HepG2 (cell line): ENCODE measurements around the gene TBC1D5. TPM values are rescaled to one million over a fixed set of nuclear protein-coding genes. Genes with fewer than 3 reads are reported as not detected.

Experiments used
- ATAC-seq: fragments of 200-7000 bp; cut with Tn5 transposase; 3 replicates; pipeline ENCODE4 v1.9.1; 2020; ENCODE audit warnings: mild to moderate bottlenecking, moderate library complexity
- BruUV-seq: library from RNA; stranded (reverse); fragments of 400-500 nt; replicated peaks from 2 replicates; lab custom pipeline; 2021; lab: Mats Ljungman, UMichigan
- CTCF ChIA-PET: fragments of 300-600 bp; formaldehyde crosslinking; extraction: SDS; loops from one replicate; lab custom pipeline; 2021; ENCODE audit warnings: low total read pairs, inconsistent platforms, low intra/inter-chr PET ratio; lab: Yijun Ruan, JAX
- POLR2A ChIA-PET: fragments of 350-600 bp; sonication (Branson Sonifier 250); formaldehyde crosslinking; loops from one replicate; lab custom pipeline; 2020; ENCODE audit warnings: antibody characterized with exemption, inconsistent platforms; lab: Yijun Ruan, JAX
- DNase-seq: peaks from one replicate; pipeline ENCODE4 v3.0.0-alpha.2; 2015; ENCODE audit warnings: low spot score
- FAIRE-seq: peaks from 3 replicates; lab custom pipeline; 2011; peaks lifted over from hg19 to GRCh38; lab: Jason Lieb, UNC
- H2AFZ ChIP-seq: one replicate; pipeline ENCODE4 v1.6.1; 2011; ENCODE audit warnings: low read length, inconsistent platforms
- H3K27ac ChIP-seq: fragments of 300-600 bp; 3 replicates; pipeline ENCODE4 v1.8.0; 2011; ENCODE audit warnings: mixed run types, mild to moderate bottlenecking, mixed read lengths, low read length, inconsistent platforms; ENCODE audit not compliant: insufficient read depth; ENCODE audit errors: extremely low read length
- H3K27me3 ChIP-seq, 2 experiments: fragments of 200-600 bp in 1 of 2; 2 replicates in 1 of 2; 3 replicates in 1 of 2; pipeline versions ENCODE4 v1.6.0 to v1.8.0; 2011; ENCODE audit warnings: low read length in 2 of 2, mild to moderate bottlenecking in 2 of 2, moderate library complexity in 2 of 2, inconsistent platforms in 1 of 2; ENCODE audit not compliant: insufficient read depth in 2 of 2, control insufficient read depth in 1 of 2
- H3K36me3 ChIP-seq, 2 experiments: fragments of 200-600 bp in 1 of 2; replicated peaks in 1 of 2; 2 replicates in 1 of 2; 3 replicates in 1 of 2; pipeline versions ENCODE4 v1.5.1 to v1.8.0; 2011; ENCODE audit warnings: low read length in 2 of 2, inconsistent platforms in 1 of 2; ENCODE audit not compliant: insufficient read depth in 2 of 2, control insufficient read depth in 1 of 2
- H3K4me1 ChIP-seq: 2 replicates; pipeline ENCODE4 v1.5.1; 2012; ENCODE audit warnings: low read length, inconsistent platforms; ENCODE audit not compliant: insufficient read depth
- H3K4me2 ChIP-seq: 2 replicates; pipeline ENCODE4 v1.6.0; 2011; ENCODE audit warnings: low read depth, low read length, inconsistent platforms
- H3K4me3 ChIP-seq, 3 experiments: fragments of 200-600 bp in 1 of 3; sonication (generic), shearing (Covaris generic) in 1 of 3; replicated peaks in 1 of 3; 2 replicates each; pipeline ENCODE4 v1.5.1; 2011 to 2016; ENCODE audit warnings: low read length in 3 of 3, inconsistent platforms in 2 of 3, low read depth in 2 of 3, mild to moderate bottlenecking in 2 of 3, control low read depth in 1 of 3, mixed read lengths in 1 of 3; ENCODE audit not compliant: insufficient read depth in 1 of 3
- H3K79me2 ChIP-seq: one replicate; pipeline ENCODE4 v1.6.1; 2011; ENCODE audit warnings: low read length, inconsistent platforms; ENCODE audit not compliant: insufficient read depth
- H3K9ac ChIP-seq: 2 replicates; pipeline ENCODE4 v1.6.0; 2011; ENCODE audit warnings: mild to moderate bottlenecking, low read depth, low read length, inconsistent platforms; ENCODE audit not compliant: insufficient read depth
- H3K9me3 ChIP-seq: 2 replicates; pipeline ENCODE4 v1.5.1; 2012; ENCODE audit warnings: mild to moderate bottlenecking, low read length
- H4K20me1 ChIP-seq: 2 replicates; pipeline ENCODE4 v1.6.0; 2011; ENCODE audit warnings: inconsistent platforms, mild to moderate bottlenecking, low read length, moderate library complexity; ENCODE audit not compliant: insufficient read depth
- ADNP ChIP-seq: sonication (generic); formaldehyde crosslinking; IDR thresholded peaks from 2 replicates; pipeline ENCODE4 v1.4.0; 2020; ENCODE audit warnings: missing genetic modification reagents
- GABPA ChIP-seq, 2 experiments: IDR thresholded peaks; 2 replicates each; pipeline ENCODE4 v1.6.1; 2011 to 2016; ENCODE audit warnings: low read depth in 2 of 2, low read length in 1 of 2, missing biosample characterization in 1 of 2, missing genetic modification characterization in 1 of 2
- GTF2F1 ChIP-seq: fragments of 150-350 bp; IDR thresholded peaks from 2 replicates; pipeline ENCODE4 v1.6.1; 2014; ENCODE audit warnings: low read length
- POLR2G ChIP-seq: fragments of 200-400 bp; formaldehyde crosslinking; IDR thresholded peaks from 2 replicates; pipeline ENCODE4 v1.6.1; 2018; ENCODE audit warnings: mild to moderate bottlenecking, low read depth, low read length, moderate library complexity
- SMAD3 ChIP-seq: sonication (generic); formaldehyde crosslinking; IDR thresholded peaks from 2 replicates; pipeline ENCODE4 v1.4.0; 2020; ENCODE audit warnings: missing genetic modification reagents
- SOX6 ChIP-seq, 2 experiments: fragments of 450-650 bp in 1 of 2; sonication (generic) in 1 of 2; formaldehyde crosslinking in 1 of 2; IDR thresholded peaks; 2 replicates each; pipeline versions ENCODE4 v1.4.0 to v1.6.1; 2017 to 2020; ENCODE audit warnings: antibody characterized with exemption in 1 of 2, mild to moderate bottlenecking in 1 of 2, missing genetic modification reagents in 1 of 2
- SRSF1 ChIP-seq: fragments of 200-400 bp; formaldehyde crosslinking; optimal IDR thresholded peaks from 2 replicates; pipeline ENCODE3; 2017; ENCODE audit warnings: mild to moderate bottlenecking, low read depth, low read length, moderate library complexity
- YEATS2 ChIP-seq: sonication (generic); formaldehyde crosslinking; IDR thresholded peaks from 2 replicates; pipeline ENCODE4 v1.4.0; 2020; ENCODE audit warnings: missing genetic modification reagents, borderline replicate concordance
- ZNF335 ChIP-seq: sonication (generic); formaldehyde crosslinking; IDR thresholded peaks from 2 replicates; pipeline ENCODE4 v1.4.0; 2020; ENCODE audit warnings: missing genetic modification reagents
- ZNF34 ChIP-seq: sonication (generic); formaldehyde crosslinking; IDR thresholded peaks from 2 replicates; pipeline ENCODE4 v1.4.0; 2020; ENCODE audit warnings: mild to moderate bottlenecking, missing genetic modification reagents, borderline replicate concordance
- ZNF546 ChIP-seq: sonication (generic); formaldehyde crosslinking; conservative IDR thresholded peaks from 2 replicates; pipeline ENCODE4 v1.8.1; 2023; ENCODE audit warnings: mild to moderate bottlenecking, missing genetic modification reagents
- WGBS: methylation state at CpG from one replicate; pipeline ENCODE4 v1.1.6; 2017; ENCODE audit warnings: low lambda C conversion rate; 5-methylcytosine and 5-hydroxymethylcytosine counted together
- in situ Hi-C: cut with HindIII; loops from 2 replicates; pipeline ENCODE4 v1.10.0; 2017; ENCODE audit warnings: low pct_unique_long_range_greater_than_20kb; ENCODE audit not compliant: extremely low pct_ligation_motif_present
- intact Hi-C: fragments of 100-400 bp; cut with micrococcal nuclease; formaldehyde crosslinking; loops from one replicate; pipeline ENCODE4 v1.10.0; 2022; ENCODE audit not compliant: unreplicated experiment
- polyA plus RNA-seq, 8 experiments: library from polyadenylated mRNA; depleted of rRNA in 3 of 8; stranded (reverse) in 7 of 8; unstranded in 1 of 8; fragments of >200 nt; fragmentation: Illumina TruSeq in 4 of 8; extraction: Trizol in 4 of 8; gene quantifications; 2 replicates each; pipeline versions ENCODE4 v1.2.1 to v1.2.3, GENCODE V29; 2011 to 2016; ENCODE audit warnings: low read depth in 4 of 8, missing spikeins in 1 of 8, mixed read lengths in 1 of 8; ENCODE audit not compliant: insufficient read depth in 1 of 8
- total RNA-seq, 5 experiments: library from RNA; depleted of rRNA; stranded (reverse); fragments of >200 nt; fragmentation: Illumina TruSeq; extraction: Trizol; gene quantifications; 2 replicates each; pipeline ENCODE4 v1.2.3, GENCODE V29; 2016; ENCODE audit warnings: low read depth in 1 of 5
- TF ChIP-seq, protein P1 (sequence below): sonication (generic); formaldehyde crosslinking; IDR thresholded peaks from 2 replicates; pipeline ENCODE4 v1.8.0; 2022; ENCODE audit warnings: missing genetic modification reagents, mild to moderate bottlenecking, borderline replicate concordance
- TF ChIP-seq, protein P2 (sequence below): sonication (generic); formaldehyde crosslinking; IDR thresholded peaks from 2 replicates; pipeline ENCODE4 v1.4.0; 2020; ENCODE audit warnings: missing genetic modification reagents
- TF ChIP-seq, protein P3 (sequence below): sonication (generic); formaldehyde crosslinking; IDR thresholded peaks from 2 replicates; pipeline ENCODE4 v1.4.0; 2020; ENCODE audit warnings: missing genetic modification reagents

The TBC1D5 gene
- total and polyA plus RNA-seq, 2 of the 13 experiments (the other 11 are each of a cell fraction or from before 2014, with no cell fraction given): 19.2 to 33.3 TPM

DNA sequence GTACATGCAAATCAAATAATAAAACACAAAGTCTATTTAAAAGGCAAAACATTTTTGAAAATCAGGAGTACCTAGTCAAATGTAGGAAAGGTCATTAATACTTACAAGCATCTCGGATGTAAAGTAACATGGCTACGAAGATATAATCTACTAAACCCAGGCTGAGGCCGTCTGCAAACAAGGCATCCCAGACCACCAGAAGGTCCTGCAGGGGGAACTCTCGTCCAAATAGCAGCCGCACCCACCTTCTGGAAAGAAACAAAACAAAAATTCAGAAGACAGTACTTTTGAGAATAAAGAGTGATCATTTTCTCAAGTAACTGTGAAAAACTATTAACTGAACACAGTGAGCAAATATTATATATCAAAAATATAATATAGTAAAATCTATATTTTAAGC is 434.5 kb downstream of the TBC1D5 start:
- Histone ChIP-seq H3K4me2 (no peak overlapping the region), H3K4me1 (no peaks in the 10 kb centered on the region), H3K36me3 (no peaks in the 10 kb centered on the region; a peak in 2 of 5 replicates), H4K20me1 (no peaks in the 10 kb centered on the region), H3K9ac (no peak overlapping the region), H3K27ac (no peak overlapping the region), H3K27me3 (no peaks in the 10 kb centered on the region), H3K4me3 (no peak overlapping the region), H3K9me3 (no peaks in the 10 kb centered on the region), H2AFZ (no peak overlapping the region), H3K79me2 (no peaks in the 10 kb centered on the region)
- no TSS peak for BruUV-seq
- intact Hi-C loops (no loop called here), in situ Hi-C loops (no loop called here)
- WGBS: 97% methylated on average over 5 of the region's 5 CpGs
- FAIRE-seq (no peak), ATAC-seq (no peak), DNase-seq (no peak)
- POLR2A ChIA-PET: no interaction called here
- CTCF ChIA-PET: no interaction called here
- TF ChIP-seq GTF2F1 (no peak), ZNF546 (CRISPR knock-in tag) (no peak), ADNP (CRISPR knock-in tag) (no peak), ZNF335 (CRISPR knock-in tag) (no peak), GABPA (IDR thresholded peaks at IDR 0.05; ENCODE audit: low read depth, low read length) (no peak), GABPA (CRISPR knock-in tag; IDR thresholded peaks at IDR 0.05; ENCODE audit: low read depth) (no peak), ZNF34 (CRISPR knock-in tag) (no peak), POLR2G (no peak), YEATS2 (CRISPR knock-in tag) (no peak), SMAD3 (CRISPR knock-in tag) (no peak), SRSF1 (no peak), SOX6 (IDR thresholded peaks at IDR 0.05) (no peak), SOX6 (CRISPR knock-in tag; IDR thresholded peaks at IDR 0.05) (no peak)
- TF ChIP-seq, protein P1, sequence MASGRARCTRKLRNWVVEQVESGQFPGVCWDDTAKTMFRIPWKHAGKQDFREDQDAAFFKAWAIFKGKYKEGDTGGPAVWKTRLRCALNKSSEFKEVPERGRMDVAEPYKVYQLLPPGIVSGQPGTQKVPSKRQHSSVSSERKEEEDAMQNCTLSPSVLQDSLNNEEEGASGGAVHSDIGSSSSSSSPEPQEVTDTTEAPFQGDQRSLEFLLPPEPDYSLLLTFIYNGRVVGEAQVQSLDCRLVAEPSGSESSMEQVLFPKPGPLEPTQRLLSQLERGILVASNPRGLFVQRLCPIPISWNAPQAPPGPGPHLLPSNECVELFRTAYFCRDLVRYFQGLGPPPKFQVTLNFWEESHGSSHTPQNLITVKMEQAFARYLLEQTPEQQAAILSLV (CRISPR knock-in tag): no peak
- TF ChIP-seq, protein P2, sequence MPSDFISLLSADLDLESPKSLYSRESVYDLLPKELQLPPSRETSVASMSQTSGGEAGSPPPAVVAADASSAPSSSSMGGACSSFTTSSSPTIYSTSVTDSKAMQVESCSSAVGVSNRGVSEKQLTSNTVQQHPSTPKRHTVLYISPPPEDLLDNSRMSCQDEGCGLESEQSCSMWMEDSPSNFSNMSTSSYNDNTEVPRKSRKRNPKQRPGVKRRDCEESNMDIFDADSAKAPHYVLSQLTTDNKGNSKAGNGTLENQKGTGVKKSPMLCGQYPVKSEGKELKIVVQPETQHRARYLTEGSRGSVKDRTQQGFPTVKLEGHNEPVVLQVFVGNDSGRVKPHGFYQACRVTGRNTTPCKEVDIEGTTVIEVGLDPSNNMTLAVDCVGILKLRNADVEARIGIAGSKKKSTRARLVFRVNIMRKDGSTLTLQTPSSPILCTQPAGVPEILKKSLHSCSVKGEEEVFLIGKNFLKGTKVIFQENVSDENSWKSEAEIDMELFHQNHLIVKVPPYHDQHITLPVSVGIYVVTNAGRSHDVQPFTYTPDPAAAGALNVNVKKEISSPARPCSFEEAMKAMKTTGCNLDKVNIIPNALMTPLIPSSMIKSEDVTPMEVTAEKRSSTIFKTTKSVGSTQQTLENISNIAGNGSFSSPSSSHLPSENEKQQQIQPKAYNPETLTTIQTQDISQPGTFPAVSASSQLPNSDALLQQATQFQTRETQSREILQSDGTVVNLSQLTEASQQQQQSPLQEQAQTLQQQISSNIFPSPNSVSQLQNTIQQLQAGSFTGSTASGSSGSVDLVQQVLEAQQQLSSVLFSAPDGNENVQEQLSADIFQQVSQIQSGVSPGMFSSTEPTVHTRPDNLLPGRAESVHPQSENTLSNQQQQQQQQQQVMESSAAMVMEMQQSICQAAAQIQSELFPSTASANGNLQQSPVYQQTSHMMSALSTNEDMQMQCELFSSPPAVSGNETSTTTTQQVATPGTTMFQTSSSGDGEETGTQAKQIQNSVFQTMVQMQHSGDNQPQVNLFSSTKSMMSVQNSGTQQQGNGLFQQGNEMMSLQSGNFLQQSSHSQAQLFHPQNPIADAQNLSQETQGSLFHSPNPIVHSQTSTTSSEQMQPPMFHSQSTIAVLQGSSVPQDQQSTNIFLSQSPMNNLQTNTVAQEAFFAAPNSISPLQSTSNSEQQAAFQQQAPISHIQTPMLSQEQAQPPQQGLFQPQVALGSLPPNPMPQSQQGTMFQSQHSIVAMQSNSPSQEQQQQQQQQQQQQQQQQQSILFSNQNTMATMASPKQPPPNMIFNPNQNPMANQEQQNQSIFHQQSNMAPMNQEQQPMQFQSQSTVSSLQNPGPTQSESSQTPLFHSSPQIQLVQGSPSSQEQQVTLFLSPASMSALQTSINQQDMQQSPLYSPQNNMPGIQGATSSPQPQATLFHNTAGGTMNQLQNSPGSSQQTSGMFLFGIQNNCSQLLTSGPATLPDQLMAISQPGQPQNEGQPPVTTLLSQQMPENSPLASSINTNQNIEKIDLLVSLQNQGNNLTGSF (CRISPR knock-in tag): no peak
- TF ChIP-seq, protein P3, sequence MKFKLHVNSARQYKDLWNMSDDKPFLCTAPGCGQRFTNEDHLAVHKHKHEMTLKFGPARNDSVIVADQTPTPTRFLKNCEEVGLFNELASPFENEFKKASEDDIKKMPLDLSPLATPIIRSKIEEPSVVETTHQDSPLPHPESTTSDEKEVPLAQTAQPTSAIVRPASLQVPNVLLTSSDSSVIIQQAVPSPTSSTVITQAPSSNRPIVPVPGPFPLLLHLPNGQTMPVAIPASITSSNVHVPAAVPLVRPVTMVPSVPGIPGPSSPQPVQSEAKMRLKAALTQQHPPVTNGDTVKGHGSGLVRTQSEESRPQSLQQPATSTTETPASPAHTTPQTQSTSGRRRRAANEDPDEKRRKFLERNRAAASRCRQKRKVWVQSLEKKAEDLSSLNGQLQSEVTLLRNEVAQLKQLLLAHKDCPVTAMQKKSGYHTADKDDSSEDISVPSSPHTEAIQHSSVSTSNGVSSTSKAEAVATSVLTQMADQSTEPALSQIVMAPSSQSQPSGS (CRISPR knock-in tag): no peak
